Measurements from ENCODE around the gene ADCY7.

Gene ADCY7

GRCh38 chr16:50298591-50299507 lies 32.5 kb downstream of the ADCY7 start:
- DNase-seq (ENCODE audit: low read depth in 2 of 2): no peak

- DNase-seq (ENCODE audit: low read depth in 2 of 2): no peak
These were observed 33.3 kb downstream of the ADCY7 start for GRCh38 chr16:50299508-50300105.

DNA sequence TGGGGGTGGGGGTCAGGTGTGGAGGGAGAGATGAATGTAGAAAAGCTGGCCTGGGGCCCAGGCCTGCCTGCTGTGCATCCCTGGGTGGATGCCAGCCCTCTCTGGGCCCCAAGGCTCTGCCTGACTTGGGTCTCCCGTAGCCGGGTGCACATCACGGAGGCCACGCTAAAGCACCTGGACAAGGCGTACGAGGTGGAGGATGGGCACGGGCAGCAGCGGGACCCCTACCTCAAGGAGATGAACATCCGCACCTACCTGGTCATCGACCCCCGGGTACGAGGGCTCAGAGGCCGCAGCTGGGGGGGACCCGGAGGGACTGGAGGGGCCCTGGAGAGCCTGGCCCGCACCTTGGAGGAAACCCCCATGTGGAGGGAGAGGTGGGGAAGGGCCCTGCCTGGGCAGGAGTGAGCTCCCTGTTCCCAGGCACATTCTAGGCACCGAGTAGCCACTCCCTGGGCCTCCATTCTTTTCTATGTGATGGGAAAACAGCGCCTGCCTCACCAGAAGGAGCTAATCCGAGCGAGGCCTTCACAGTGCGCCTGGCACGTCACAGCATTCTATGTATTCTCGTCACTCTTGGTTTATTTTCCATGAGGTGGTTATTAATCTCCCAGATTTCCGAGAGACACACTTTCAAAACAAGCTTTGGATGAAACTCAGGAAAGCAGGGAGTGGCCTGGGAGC lies 34.7 kb downstream of the ADCY7 start:
- no peak for DNase-seq (ENCODE audit: low read depth in 2 of 2)

- no peak for DNase-seq (ENCODE audit: low read depth in 2 of 2)
These were observed 35.5 kb downstream of the ADCY7 start for GRCh38 chr16:50301626-50302471.

DNA sequence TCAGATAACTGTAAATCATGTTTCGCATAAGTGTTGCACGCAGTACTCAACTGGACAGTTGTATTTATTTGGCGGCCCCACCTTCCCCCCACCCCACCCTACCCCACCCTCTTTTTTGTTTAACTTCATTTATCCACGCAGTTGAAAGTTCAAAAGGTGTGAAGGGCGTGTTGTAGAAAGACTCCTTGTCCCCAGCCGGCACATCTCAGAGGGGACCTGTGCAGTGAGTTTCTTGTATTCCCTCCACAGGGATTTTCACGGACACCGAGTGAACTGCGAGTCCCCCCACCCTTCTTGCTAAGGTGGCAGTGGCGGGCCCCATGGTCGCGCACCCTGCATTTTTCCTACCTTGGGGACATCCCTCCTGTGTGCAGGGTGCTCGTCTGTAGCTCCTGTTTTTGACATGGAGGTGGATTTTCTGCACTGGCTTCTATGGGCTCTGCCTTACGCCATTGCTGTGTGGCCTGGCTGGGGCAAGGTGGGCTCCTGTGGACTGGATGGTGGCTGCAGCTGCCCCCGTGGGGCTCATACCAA lies 36.2 kb downstream of the ADCY7 start:
- no peak for DNase-seq (ENCODE audit: low read depth in 2 of 2)

GRCh38 chr16:50303041-50303604 lies 36.8 kb downstream of the ADCY7 start:
- DNase-seq (ENCODE audit: low read depth in 2 of 2): no peak

GRCh38 chr16:50303605-50304466 lies 37.5 kb downstream of the ADCY7 start:
- DNase-seq (ENCODE audit: low read depth in 2 of 2): no peak

DNA sequence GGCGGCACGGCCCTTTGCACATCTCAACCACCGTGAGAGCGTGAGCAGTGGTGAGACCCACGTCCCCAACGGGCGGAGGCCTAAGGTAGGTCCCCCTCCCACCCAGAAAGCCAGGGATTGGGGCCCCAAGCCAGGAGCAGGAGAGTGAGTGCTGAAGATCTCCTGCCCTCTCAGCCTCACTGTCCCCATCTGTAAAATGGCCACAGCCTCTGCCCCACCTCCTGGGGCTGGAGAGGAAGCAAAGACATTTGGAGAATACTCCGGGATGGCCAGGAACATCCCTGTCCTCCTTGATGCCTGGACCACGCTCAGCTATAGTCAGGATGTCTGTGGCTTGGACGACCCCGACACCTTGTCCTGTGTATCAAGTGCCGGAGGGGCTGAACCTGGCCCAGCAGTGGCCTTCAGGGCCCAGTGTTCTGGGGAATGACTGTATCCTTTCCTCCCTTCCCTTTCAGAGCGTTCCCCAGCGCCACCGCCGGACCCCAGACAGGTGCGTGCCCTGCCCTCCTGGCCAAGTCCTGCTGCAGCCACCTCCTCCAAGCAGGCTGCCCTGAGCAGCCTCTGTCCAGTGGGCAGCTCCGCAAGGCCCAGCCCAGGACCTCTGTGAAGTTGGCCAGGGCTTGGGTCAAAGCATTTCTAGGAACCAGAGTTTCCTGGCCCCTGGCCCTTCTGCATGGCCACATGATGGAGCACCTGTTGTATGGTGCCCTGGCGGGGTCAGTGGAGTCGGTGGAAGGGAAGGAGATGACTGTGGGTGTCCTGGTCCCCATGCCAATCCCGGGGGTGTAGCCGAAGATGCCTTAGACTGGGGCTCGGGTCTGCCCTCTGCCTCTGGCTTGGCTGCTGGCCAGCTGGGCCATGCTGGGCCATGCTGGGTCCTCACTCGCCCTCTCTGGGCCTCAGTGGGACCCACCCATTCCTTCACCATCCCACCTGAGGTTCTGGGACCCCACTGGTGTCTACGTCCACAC lies 38.4 kb downstream of the ADCY7 start:
- no peak for DNase-seq (ENCODE audit: low read depth in 2 of 2)

DNA sequence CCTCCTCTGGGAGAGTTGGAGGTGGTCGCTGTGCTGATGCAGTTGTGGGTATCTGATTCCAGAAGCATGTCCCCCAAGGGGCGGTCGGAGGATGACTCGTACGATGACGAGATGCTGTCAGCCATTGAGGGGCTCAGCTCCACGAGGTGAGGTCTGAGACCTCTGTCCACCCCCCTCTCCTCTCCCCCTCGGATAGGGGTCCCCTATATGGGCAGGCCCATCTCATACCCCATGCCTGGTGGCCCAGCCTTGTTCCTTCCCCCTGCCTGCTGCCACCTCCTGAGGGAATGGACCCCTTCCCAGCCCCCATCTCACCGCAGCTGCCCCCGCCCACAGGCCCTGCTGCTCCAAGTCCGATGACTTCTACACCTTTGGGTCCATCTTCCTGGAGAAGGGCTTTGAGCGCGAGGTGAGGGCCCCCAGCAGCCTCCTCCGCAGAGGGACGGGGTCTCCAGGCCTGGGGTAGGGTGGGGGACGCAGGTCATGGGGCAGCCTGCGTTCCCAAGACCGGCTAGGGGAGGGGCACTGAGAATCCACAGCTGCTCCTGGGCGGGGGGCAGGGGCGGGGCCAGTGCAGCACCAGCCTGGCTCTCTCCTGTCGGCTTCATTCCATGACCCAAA lies 39.2 kb downstream of the ADCY7 start:
- no peak for DNase-seq (ENCODE audit: low read depth in 2 of 2)

GRCh38 chr16:50306287-50306686 lies 39.9 kb downstream of the ADCY7 start:
- no peak for DNase-seq (ENCODE audit: low read depth in 2 of 2)

DNA sequence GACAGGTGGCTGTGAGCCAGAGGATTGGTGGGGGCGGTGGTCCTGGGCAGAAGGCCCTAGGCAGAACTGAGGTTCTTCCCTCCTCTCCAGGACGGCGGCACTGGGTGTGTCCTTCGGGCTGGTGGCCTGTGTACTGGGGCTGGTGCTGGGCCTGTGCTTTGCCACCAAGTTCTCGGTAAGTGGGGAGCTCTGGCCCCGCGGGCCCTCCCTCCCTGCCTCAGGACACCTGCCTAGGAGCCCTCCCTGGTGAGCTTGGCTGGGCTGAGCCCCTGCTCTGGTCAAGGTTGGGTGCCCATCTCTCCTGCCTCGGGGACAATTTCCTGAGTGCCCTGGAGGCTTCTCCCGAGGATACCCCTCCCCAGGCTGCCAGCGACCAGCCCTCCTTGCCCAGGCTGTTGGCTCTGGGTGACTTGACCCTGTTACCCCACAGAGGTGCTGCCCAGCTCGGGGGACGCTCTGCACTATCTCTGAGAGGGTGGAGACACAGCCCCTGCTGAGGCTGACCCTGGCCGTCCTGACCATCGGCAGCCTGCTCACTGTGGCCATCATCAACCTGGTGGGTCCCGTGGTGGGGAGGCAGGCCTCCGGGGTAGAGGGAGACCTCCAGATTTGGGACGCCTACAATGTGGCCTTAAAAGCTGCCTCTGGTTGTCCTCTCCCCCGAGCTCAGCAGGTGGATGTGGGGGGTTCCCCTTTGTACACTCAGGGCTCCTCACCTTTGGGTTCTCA lies 42.0 kb downstream of the ADCY7 start:
- DNase-seq (ENCODE audit: low read depth in 2 of 2): no peak

DNA sequence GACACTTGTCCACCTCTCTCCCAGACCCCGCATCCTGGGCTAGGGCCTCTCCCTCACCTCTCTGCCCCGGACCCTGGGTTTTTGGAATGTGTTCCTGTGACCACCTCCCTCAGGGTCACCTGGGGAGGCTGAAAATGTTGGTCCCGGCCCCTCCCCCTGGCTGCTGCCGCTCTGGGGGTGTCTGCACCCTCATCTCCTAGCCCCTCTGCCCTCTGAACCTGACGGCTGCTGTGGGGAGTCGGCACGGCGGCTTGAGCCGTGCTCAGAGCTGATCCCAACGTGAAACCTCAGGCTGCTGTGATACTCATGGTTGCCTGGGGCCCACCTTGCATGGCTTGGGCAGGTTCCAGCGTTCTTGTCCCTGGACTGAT lies 42.8 kb downstream of the ADCY7 start:
- no peak for DNase-seq (ENCODE audit: low read depth in 2 of 2)

DNA sequence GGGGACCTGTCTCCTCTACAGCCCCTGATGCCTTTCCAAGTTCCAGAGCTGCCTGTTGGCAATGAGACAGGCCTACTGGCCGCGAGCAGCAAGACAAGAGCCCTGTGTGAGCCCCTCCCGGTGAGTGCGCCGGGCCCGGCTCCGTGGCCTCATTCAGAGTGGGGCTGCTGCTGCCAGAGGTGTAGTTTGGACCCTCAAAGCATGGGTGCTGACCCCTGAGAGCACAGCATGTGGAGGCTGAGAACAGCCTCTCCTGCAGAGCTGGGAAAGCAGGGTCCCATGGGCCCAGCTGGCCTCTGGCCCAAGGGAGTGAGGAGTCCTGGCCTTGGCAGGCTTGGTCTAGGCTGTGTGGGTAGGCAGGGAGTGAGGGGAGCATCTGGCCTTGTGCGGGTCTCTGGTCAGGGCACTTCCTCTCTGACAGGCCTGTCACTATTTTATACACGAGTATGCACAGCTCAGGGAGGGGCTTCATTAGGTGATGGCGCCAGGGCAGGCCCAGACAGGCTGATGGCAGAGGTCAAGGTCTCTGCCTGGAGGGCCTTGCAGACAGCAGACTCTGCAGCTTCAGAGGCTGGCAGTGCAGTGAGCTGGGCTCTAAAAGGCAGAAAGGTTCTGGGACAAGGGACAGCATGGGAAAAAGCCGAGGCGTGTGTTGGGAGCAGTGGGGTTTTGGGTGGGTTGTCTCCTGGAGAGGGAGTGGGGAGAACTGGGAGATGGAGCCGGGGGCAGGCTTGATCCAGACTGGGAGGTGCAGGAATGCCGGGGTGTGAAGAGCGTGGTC lies 43.4 kb downstream of the ADCY7 start:
- DNase-seq (ENCODE audit: low read depth in 2 of 2): no peak

DNA sequence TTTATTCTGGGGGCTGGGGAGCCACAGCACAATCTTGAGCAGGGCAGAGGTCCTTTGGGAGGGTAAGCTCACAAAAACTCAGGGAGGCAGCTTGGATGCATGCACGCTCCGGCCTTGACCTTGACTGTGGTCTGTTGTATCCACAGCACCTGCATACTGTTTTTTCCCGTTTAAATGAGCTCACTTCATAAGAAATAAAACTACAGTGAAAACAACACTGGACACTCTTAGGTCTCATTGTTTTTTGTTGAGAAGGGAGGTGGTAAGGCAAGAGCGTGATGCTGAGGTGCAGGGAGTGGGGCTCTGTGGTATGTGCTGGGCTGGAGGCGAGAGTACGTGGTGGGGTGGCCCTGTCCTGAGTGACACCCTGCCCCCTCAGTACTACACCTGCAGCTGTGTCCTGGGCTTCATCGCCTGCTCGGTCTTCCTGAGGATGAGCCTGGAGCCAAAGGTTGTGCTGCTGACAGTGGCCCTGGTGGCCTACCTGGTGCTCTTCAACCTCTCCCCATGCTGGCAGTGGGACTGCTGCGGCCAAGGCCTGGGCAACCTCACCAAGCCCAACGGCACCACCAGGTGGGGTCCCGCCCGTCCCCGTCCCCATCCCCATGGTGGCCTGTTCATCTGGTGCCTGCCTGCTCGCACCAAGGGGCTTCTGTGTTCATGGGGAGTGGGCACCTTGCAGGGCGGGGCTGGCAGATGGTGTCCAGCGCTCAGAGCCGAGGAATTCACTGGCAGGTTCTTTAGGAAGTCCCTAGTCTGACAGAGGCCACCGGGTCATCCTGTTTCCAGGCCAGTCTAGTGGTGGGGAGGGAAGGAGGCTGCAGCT lies 44.2 kb downstream of the ADCY7 start:
- DNase-seq (ENCODE audit: low read depth in 2 of 2): no peak

DNA sequence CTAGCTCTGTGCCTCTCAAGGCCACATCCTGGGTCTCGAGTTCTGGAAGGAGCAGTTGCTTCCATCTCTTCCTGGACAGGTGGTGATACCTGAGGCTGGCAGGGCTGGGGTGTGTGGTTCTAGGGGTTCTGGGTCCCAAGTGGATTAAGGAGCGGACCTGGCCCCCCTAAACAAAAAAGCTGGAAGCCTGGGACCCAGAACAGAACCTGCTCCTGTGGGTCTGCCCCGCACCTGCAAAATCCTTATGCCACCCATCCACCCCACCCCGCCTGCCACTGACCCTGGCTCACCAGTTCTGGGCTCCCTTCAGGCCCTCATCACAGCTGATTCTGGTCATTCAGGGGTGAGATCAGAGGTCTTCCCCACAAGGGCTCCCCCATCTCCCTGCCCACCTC lies 44.8 kb downstream of the ADCY7 start:
- no peak for DNase-seq (ENCODE audit: low read depth in 2 of 2)

DNA sequence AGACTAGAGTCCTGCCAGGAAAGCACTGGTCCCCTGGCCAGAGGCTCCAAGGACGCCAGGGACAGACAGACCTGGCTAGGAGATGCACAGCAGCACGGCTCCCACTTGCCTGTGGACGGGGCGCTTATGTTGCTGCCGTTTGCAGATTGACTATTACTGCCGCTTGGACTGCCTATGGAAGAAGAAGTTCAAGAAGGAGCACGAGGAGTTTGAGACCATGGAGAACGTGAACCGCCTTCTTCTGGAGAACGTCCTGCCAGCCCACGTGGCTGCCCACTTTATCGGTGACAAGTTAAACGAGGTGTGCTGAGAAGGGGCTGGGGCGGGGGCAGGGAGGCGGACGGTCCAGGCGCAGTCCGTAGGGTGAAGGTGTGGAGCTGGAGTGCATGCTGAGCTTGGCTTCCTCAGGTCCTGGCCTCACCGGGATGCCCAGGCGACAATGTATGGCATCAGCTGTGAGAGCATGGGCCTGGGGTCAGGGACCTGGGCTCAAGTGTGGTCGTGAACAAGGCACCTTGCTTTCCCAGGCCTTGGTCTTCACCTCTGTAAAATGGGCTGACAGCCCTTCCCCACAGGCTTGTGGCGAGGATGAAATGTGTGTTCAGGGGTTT lies 45.6 kb downstream of the ADCY7 start:
- DNase-seq (ENCODE audit: low read depth in 2 of 2): no peak

Data from fibroblast of skin of left biceps (primary cell).